Measurements from ENCODE around the gene CORO2B. TPM values are rescaled to one million over a fixed set of nuclear protein-coding genes. Genes with fewer than 3 reads are reported as not detected.

Gene CORO2B
- total RNA-seq, 2 donors from 2014 or later: not detected

DNA sequence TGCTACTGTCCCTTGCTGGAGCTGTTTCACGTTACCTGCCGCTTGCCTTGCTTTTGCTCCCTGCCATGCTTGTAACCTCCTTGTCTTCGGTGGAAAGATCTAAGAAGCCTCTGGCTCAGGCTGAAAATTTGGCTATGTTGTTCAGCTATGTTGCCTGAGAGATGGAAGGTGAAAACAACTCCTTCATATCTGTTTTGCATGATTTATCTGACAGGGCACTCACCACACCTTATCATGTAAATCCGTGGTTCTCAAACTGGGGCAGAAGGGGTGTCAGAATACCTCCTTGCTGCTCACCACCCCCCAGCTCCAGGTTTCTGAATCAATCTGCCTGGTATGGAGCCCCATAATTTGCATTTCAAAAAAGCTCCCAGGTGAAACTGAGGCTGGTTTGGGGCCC lies 6.5 kb upstream of the CORO2B start:
- Mint-ChIP-seq H3K27me3 (peaks cover 48 to 70% of the 10 kb centered on the region in 2 donors), H3K4me3 (no peak overlapping the region), H3K4me1 (ENCODE audit: low read depth in 2 of 2) (peaks cover 0 to 3% of the 10 kb centered on the region in 2 donors), H3K27ac (no peak overlapping the region), H3K9me3 (no peaks in the 10 kb centered on the region), H3K36me3 (no peaks in the 10 kb centered on the region)
- DNase-seq (ENCODE audit: low spot score) (no peak), ATAC-seq (no peak)

DNA sequence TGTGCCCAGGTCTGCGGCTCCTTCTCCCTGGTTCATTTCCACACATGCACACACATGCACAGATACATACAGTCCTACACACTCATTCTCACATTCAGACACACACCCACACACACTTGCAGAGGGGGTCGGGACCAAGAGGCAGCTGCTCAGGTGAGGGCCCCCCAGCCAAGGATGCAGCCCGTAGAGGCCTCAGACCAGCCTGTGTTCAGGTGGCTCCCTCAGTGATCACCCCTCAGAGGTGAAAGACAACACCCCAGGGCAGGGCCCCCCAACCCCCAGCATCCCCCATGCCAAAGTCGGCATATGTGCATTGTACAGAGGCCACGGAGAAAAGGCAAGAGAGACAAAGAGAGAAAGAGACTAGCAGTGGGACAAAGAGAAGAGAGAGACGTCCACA lies 5.9 kb upstream of the CORO2B start:
- ATAC-seq (no peak), DNase-seq (ENCODE audit: low spot score) (no peak)
- Mint-ChIP-seq H3K4me1 (ENCODE audit: low read depth in 2 of 2) (peaks cover 3 to 7% of the 10 kb centered on the region in 2 donors), H3K27me3 (peaks cover 52 to 75% of the 10 kb centered on the region in 2 donors), H3K4me3 (no peak overlapping the region), H3K27ac (no peak overlapping the region), H3K36me3 (no peaks in the 10 kb centered on the region), H3K9me3 (no peaks in the 10 kb centered on the region)

DNA sequence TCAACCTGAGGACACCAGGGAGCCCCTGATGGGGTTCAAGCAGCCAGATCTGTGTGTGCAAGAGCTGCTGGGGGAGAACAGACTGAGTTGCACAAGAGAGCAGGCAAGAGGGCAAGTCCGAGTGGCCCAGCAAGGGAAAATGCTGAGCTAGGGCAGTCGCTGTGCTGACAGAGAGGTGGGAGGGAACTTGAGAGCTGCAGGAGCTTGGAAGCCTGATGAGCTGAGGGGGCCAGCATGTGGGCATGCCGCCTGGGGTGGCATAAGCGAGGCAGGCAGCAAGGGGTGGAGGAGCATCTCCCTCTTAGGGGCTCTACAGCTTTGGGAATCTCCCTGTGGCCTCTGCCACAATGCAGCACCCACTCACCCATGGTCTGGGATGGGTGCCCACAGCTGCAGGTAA lies 4.7 kb upstream of the CORO2B start:
- no peaks in the 10 kb centered on the region for H3K36me3 Mint-ChIP-seq
- ATAC-seq (no peak), DNase-seq (ENCODE audit: low spot score) (no peak)
- H3K4me3 Mint-ChIP-seq: no peak overlapping the region
- H3K27me3 Mint-ChIP-seq: peaks cover 44 to 70% of the 10 kb centered on the region in 2 donors
- peaks cover 6 to 10% of the 10 kb centered on the region in 2 donors for H3K4me1 Mint-ChIP-seq (ENCODE audit: low read depth in 2 of 2)
- no peaks in the 10 kb centered on the region for H3K9me3 Mint-ChIP-seq
- no peak overlapping the region for H3K27ac Mint-ChIP-seq

DNA sequence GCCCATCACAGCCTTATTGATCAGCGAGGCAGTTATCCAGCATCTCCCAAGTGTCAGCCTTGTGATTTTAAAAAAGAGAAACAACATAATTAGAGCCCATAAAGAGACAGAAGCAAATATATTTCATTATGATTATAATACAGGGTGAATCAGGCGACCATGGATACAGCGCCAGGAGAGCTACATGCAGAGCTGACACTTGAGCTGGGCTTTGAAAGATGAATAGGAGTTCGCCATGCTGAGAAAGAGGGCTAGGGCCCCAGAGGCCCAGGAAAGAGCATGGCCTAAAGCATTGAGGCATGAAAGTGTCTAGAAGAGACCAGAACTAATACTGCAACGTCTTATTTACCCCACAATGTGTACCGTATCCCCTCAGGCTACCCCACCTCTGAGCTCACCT lies 4.2 kb upstream of the CORO2B start:
- no peaks in the 10 kb centered on the region for H3K36me3 Mint-ChIP-seq
- peaks cover 41 to 66% of the 10 kb centered on the region in 2 donors for H3K27me3 Mint-ChIP-seq
- DNase-seq (ENCODE audit: low spot score) (no peak), ATAC-seq (no peak)
- H3K4me3 Mint-ChIP-seq: no peak overlapping the region
- H3K27ac Mint-ChIP-seq: no peak overlapping the region
- peaks cover 6 to 10% of the 10 kb centered on the region in 2 donors for H3K4me1 Mint-ChIP-seq (ENCODE audit: low read depth in 2 of 2)
- H3K9me3 Mint-ChIP-seq: no peaks in the 10 kb centered on the region

DNA sequence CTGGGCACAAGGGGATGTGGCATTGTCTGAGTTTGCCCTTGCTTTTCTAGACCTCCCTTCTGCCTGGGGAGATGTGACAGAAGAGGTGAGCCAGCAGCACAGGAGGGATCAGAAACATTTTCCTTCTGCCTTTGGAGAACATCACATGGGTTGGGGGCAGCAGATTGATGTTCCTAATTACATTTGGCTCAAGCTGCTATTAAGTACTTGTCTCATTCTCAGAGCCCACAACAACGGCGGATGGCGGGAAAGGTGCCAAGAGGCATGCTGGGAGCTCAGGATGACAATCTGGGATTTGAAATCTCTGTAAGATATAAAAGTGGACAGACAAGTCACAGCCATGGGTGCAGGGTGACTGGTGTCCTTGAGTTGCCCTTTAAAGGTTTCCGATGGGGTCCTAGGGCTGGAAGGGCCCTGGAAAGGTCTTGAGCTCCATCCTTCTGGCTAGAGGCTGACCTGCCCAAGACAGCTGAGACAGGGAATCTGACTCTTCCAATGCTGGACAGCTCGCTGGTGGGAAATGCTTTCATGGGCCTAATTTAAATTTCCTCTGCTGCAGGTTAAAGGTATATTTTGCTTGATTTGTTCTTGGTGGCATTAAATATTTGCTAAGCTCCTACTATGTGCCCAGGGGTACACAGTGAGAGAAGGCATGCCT lies 2.4 kb upstream of the CORO2B start:
- peak overlapping the region; percentile 38 for H3K4me3 Mint-ChIP-seq
- no peak for DNase-seq (ENCODE audit: low spot score)
- peaks cover 6 to 10% of the 10 kb centered on the region in 2 donors for H3K4me1 Mint-ChIP-seq (ENCODE audit: low read depth in 2 of 2)

DNA sequence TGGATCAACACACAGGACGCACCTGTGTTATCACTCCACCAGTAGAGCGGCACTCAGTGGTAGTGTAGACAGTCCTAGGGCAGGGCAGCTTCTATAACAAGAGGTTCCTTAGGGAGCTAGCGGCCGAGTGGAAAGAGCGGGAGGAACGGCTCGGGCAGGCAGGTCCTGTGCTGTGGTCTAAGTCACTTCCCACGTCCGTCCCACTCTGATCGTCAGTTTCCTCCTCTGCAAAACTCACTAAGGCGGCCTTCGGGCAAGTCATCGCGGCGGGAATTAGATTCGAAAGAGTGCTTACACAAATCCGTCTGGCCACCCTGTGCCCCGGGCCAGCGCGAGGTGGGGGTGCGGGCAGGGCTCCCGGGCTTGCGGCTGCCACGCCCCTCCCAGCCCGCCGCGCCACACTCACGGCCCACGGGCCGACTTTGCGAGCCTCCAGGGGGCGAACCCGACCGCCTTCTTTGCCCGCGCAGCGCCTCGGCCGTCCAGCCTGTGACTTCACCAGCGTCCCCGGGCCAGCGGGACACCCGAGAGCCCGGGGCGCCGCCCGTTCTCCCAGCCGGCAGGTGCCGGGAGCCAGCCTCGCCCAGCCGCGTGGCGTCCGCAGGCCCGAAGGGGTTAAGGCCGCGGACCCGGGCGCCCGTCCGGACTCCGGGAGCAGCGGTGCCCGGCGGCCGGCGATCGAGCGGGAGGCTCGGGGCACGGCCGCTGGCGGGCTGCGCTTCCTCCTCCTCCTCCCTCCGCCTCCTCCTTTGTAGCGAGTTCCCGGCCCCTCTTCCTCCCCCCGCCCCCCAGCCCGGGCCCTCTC lies 416 bp upstream of the CORO2B start:
- H3K4me1 Mint-ChIP-seq (ENCODE audit: low read depth in 2 of 2): peaks cover 6 to 10% of the 10 kb centered on the region in 2 donors
- no peaks in the 10 kb centered on the region for H3K9me3 Mint-ChIP-seq
- ATAC-seq (peak; percentile 49 to 72), DNase-seq (ENCODE audit: low spot score) (peak; percentile 64)
- H3K4me3 Mint-ChIP-seq: peak overlapping the region; percentile 86
- H3K27me3 Mint-ChIP-seq: peaks cover 34 to 52% of the 10 kb centered on the region in 2 donors
- H3K27ac Mint-ChIP-seq: peak overlapping the region in 1 of 2 donors; percentile 69
- no peaks in the 10 kb centered on the region for H3K36me3 Mint-ChIP-seq

More for the DNA sequence above, 2.4 kb upstream of the CORO2B start:
- Mint-ChIP-seq H3K27me3 (peaks cover 40 to 63% of the 10 kb centered on the region in 2 donors), H3K9me3 (no peaks in the 10 kb centered on the region), H3K27ac (no peak overlapping the region), H3K36me3 (no peaks in the 10 kb centered on the region)
- ATAC-seq: no peak

DNA sequence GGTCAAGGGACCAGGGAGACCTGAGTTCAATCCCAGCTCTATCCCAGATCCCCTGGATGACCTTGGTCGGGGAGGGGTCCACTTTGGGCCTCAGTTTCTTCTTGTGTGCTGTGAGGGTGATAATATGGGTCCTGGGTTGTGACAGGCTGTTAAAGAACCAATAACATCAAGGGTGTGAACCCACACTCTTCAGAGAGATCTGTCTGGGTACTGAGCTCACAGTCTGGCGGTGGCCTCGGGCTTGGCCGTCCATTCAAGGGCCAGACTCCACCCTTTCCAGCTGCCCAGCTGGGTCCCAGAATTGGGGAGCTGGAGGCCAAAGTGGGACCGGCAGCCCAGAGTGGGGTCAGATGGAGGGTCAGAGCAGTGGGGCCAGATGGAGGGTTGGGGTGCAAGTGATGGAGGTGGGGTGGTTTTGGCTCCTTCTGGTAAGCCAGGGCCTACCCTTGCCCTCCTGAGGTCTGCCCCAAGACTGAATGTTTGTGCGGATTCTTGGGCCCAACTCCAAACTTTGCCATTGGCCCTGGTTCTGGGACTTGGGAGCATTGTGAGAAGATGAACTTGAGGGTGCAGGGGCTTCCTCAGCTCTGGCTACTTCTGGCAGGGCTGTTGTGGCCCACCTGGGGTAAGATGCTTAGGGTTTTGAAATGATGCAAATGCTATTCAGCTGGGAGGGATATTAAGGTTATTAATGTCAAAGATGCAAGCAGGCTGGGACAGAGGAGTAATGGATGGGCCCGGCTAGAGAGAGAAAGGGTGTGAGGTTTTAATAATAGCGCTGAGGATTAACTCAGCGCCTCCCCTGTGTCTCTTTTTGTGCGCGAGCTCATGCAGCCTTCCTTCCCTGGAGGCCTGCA lies 1.5 kb downstream of the CORO2B start:
- peak overlapping the region; percentile 11 for H3K4me3 Mint-ChIP-seq
- ATAC-seq (no peak), DNase-seq (ENCODE audit: low spot score) (no peak)
- H3K9me3 Mint-ChIP-seq: no peaks in the 10 kb centered on the region
- peaks cover 6 to 10% of the 10 kb centered on the region in 2 donors for H3K4me1 Mint-ChIP-seq (ENCODE audit: low read depth in 2 of 2)
- peaks cover 29 to 38% of the 10 kb centered on the region in 2 donors for H3K27me3 Mint-ChIP-seq
- no peak overlapping the region for H3K27ac Mint-ChIP-seq
- no peaks in the 10 kb centered on the region for H3K36me3 Mint-ChIP-seq

DNA sequence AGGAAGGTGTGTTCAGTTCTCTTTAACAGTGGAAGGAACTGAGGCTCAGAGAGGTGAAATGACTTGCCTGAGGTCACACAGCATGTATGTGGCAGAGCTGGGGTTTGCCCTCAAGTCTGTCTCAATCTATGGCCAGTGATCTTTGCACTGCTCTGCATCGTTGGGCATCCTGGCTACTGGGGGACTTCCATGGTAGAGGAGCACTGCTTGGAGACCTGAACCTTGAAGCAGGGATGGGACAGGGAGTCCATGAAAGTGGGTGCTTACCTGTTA lies 2.0 kb downstream of the CORO2B start:
- ATAC-seq: no peak
- peaks cover 29 to 38% of the 10 kb centered on the region in 2 donors for H3K27me3 Mint-ChIP-seq
- H3K4me3 Mint-ChIP-seq: no peak overlapping the region
- DNase-seq (ENCODE audit: low spot score): no peak
- H3K9me3 Mint-ChIP-seq: no peaks in the 10 kb centered on the region
- H3K4me1 Mint-ChIP-seq (ENCODE audit: low read depth in 2 of 2): peaks cover 6 to 10% of the 10 kb centered on the region in 2 donors
- no peaks in the 10 kb centered on the region for H3K36me3 Mint-ChIP-seq
- no peak overlapping the region for H3K27ac Mint-ChIP-seq

DNA sequence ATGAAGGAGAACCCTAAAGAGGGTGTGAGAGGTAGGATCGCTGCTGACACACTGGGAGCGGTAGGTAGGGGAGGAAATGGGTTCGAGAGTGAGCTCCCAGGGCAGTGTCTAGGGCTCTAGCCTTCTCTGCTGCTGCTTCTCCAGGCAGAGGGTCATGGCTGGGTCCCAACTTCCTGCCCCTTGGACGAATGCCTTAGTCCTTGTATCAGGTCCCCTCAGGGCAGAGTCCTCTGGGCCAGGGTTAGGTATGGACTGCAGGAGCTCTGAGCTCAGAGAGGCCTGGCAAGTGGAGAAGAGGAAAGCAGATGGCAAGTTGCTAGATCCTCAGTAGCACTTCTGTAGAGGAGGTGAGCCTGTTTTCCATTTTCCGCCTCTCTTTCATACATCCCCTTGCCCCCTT lies 2.9 kb downstream of the CORO2B start:
- H3K36me3 Mint-ChIP-seq: no peaks in the 10 kb centered on the region
- no peak for ATAC-seq
- peaks cover 24 to 29% of the 10 kb centered on the region in 2 donors for H3K27me3 Mint-ChIP-seq
- no peak for DNase-seq (ENCODE audit: low spot score)
- H3K27ac Mint-ChIP-seq: no peak overlapping the region
- peaks cover 6 to 9% of the 10 kb centered on the region in 2 donors for H3K4me1 Mint-ChIP-seq (ENCODE audit: low read depth in 2 of 2)
- H3K9me3 Mint-ChIP-seq: no peaks in the 10 kb centered on the region
- no peak overlapping the region for H3K4me3 Mint-ChIP-seq

DNA sequence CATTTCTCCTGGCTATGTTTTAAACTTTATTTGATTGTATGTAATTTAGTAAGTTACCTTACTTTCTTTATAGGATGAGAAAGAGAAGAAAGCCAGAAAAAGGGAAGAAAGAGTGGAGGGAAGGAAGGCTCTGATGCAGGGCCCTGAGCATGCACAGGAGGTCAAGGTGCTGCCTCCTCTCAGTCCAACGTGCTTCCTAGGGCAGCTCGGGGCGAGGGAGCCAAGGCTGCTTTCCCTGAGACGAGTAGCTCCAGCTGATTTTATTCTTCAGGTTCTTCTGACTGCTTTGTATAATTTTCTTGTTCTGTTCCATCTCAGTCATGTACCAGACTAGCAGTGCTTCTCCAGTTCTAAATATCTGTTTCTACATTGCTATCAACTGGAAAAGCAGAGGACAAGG lies 3.4 kb downstream of the CORO2B start:
- H3K9me3 Mint-ChIP-seq: no peaks in the 10 kb centered on the region

DNA sequence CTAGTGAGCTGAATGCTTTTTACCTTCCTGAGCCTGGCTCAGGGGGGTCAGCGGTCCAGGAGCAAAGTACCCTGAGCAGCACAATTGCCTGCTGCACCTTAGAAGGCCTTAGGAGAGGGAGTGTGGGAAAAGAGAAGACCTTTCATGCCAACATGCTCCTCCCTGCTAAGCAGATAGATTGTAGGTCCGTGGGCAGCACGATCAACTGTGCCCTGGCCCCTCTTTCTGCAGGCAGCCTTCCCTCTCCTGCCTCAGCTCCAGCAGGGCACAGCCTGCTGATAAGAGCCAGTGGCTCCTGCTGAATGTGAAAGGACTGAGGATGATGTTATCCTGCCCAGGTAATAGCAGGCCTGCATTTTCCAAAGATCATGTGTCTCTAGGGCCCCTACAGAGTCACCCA lies 4.1 kb downstream of the CORO2B start:
- peaks cover 4% of the 10 kb centered on the region in 2 donors for H3K4me1 Mint-ChIP-seq (ENCODE audit: low read depth in 2 of 2)
- DNase-seq (ENCODE audit: low spot score) (no peak), ATAC-seq (no peak)
- H3K27ac Mint-ChIP-seq: no peak overlapping the region
- H3K36me3 Mint-ChIP-seq: no peaks in the 10 kb centered on the region
- H3K9me3 Mint-ChIP-seq: no peaks in the 10 kb centered on the region
- peaks cover 18 to 20% of the 10 kb centered on the region in 2 donors for H3K27me3 Mint-ChIP-seq
- no peak overlapping the region for H3K4me3 Mint-ChIP-seq

More for the DNA sequence above, 3.4 kb downstream of the CORO2B start:
- no peak for DNase-seq (ENCODE audit: low spot score)
- Mint-ChIP-seq H3K36me3 (no peaks in the 10 kb centered on the region), H3K27me3 (peaks cover 23 to 24% of the 10 kb centered on the region in 2 donors), H3K27ac (no peak overlapping the region), H3K4me3 (no peak overlapping the region), H3K4me1 (ENCODE audit: low read depth in 2 of 2) (peaks cover 6 to 8% of the 10 kb centered on the region in 2 donors)
- no peak for ATAC-seq

DNA sequence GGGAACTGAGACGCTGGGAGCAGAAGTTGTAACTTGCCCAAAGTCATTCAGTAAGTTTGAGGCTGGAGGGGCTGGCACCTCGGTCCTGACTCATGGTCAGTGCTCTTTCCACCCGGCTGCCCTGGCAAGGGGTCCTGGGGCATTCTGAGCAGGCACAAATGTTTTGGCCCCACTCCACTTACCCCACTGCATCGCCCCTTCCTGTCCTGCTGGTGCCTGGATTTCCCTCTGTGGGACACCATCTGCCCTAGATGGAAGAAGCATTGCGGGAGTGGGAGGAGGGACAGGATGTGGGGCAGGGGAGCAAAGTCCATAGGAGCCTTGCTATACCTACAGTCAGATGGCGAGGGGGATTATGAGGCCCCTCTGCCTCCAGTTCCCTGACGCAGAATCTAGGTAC lies 4.5 kb downstream of the CORO2B start:
- DNase-seq (ENCODE audit: low spot score): no peak
- Mint-ChIP-seq H3K9me3 (no peaks in the 10 kb centered on the region), H3K27me3 (peaks cover 14 to 19% of the 10 kb centered on the region in 2 donors), H3K36me3 (no peaks in the 10 kb centered on the region), H3K27ac (no peak overlapping the region), H3K4me3 (no peak overlapping the region), H3K4me1 (ENCODE audit: low read depth in 2 of 2) (no peaks in the 10 kb centered on the region)
- no peak for ATAC-seq

DNA sequence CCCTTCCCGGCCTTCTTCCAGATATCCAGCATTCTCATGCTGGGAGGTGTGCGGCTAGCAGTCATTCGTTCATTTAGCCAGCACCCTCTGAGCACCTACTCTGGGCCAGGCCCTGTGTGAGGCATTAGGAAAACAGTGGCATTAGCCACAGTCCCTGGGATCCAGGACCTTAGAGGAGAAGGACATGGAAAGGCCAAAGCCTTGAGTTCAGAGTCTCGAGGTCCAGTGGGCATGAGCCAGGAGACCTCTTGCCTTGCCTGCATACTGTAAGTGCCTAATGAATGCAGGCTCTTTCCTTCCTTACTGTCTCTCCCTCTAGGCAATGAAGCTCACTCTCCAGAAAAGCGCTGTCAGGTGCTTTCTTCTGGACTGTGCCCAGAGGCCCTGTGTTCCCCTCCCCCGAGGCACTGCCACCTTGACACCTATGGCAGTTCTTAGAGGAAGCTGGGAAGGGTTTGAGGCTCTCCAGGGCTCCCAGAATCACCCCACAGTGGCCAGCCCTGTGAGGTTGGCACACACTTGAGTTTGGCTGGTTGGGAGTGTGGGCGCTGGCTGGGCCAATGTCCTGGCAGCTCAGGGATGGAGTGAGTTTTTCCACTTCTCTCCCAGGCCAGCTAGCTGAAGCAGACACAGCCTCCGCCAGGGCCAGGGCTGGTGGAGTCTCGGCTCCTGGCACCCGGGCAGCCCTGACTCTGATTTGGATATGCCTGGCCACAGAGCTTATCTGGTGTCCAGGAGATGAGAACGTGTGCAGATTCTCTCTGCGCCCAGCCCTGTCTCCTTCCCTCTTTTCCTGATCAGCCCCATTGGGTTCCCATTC lies 5.4 kb downstream of the CORO2B start:
- Mint-ChIP-seq H3K4me3 (no peak overlapping the region), H3K9me3 (no peaks in the 10 kb centered on the region), H3K36me3 (no peaks in the 10 kb centered on the region), H3K27me3 (peaks cover 14 to 19% of the 10 kb centered on the region in 2 donors), H3K27ac (no peak overlapping the region), H3K4me1 (ENCODE audit: low read depth in 2 of 2) (no peaks in the 10 kb centered on the region)
- ATAC-seq (no peak), DNase-seq (ENCODE audit: low spot score) (no peak)

Measured in natural killer cell treated with Interleukin-12 subunit alpha and Interleukin-12 subunit beta and Interleukin-15 and Interleukin-18, amount 100 ng/mL, for 72 hours (primary cell).